Common myeloid progenitor, CD34-positive (primary cell): ENCODE data around the gene ZNF354C. TPM values are rescaled to one million over a fixed set of nuclear protein-coding genes. Genes with fewer than 3 reads are reported as not detected.

Source experiments
- CTCF ChIA-PET: fragments of 350-600 bp; sonication (Branson Sonifier 250); formaldehyde crosslinking; loops from one replicate; lab custom pipeline; 2021; ENCODE audit warnings: antibody characterized with exemption; lab: Charles Lee
- POLR2A ChIA-PET: fragments of 350-600 bp; sonication (Branson Sonifier 250); formaldehyde crosslinking; loops from one replicate; lab custom pipeline; 2021; ENCODE audit warnings: antibody characterized with exemption; lab: Charles Lee
- DNase-seq, 3 donors: peaks; one replicate each; pipeline versions ENCODE4 v3.0.0 to v3.0.0-alpha.2; 2013
- H3K27ac ChIP-seq, 2 experiments: 1 replicate in 1 of 2; 2 replicates in 1 of 2; pipeline ENCODE4 v1.7.0; 2013; ENCODE audit warnings: inconsistent platforms in 2 of 2, low read length in 2 of 2, mild to moderate bottlenecking in 2 of 2, low read depth in 1 of 2, moderate library complexity in 1 of 2; ENCODE audit not compliant: severe bottlenecking in 2 of 2, insufficient read depth in 1 of 2, poor library complexity in 1 of 2
- H3K27me3 ChIP-seq, 5 experiments: replicated peaks in 2 of 5; 1 replicate in 3 of 5; 2 replicates in 2 of 5; pipeline versions ENCODE4 v1.6.1 to v1.7.0; 2013; ENCODE audit warnings: low read length in 4 of 5, mild to moderate bottlenecking in 2 of 5, moderate library complexity in 2 of 5, inconsistent platforms in 1 of 5; ENCODE audit not compliant: insufficient read depth in 5 of 5, control insufficient read depth in 4 of 5
- H3K36me3 ChIP-seq, 4 experiments: 1 replicate in 2 of 4; 2 replicates in 2 of 4; pipeline versions ENCODE4 v1.6.1 to v1.7.0; 2013; ENCODE audit warnings: low read length in 3 of 4, control low read depth in 1 of 4, mild to moderate bottlenecking in 1 of 4; ENCODE audit not compliant: control insufficient read depth in 4 of 4, insufficient read depth in 4 of 4
- H3K4me1 ChIP-seq, 4 experiments: 1 replicate in 3 of 4; 2 replicates in 1 of 4; pipeline versions ENCODE4 v1.6.1 to v1.7.1; 2013; ENCODE audit warnings: low read length in 3 of 4, mild to moderate bottlenecking in 3 of 4, control low read depth in 1 of 4, inconsistent platforms in 1 of 4, moderate library complexity in 1 of 4; ENCODE audit not compliant: control insufficient read depth in 4 of 4, insufficient read depth in 4 of 4; ENCODE audit errors: control extremely low read depth in 1 of 4
- H3K4me3 ChIP-seq, 7 experiments: 1 replicate in 4 of 7; 2 replicates in 3 of 7; pipeline versions ENCODE4 v1.5.1 to v1.7.0; 2013; ENCODE audit warnings: mild to moderate bottlenecking in 7 of 7, low read length in 6 of 7, moderate library complexity in 6 of 7, inconsistent platforms in 2 of 7, low read depth in 2 of 7, control low read depth in 1 of 7; ENCODE audit not compliant: insufficient read depth in 4 of 7, control insufficient read depth in 1 of 7; ENCODE audit errors: extremely low read depth in 1 of 7
- H3K9me3 ChIP-seq, 5 experiments: 1 replicate in 4 of 5; 2 replicates in 1 of 5; pipeline versions ENCODE4 v1.6.1 to v1.7.1; 2013; ENCODE audit warnings: low read length in 4 of 5, mild to moderate bottlenecking in 2 of 5, inconsistent platforms in 1 of 5, low read depth in 1 of 5, moderate library complexity in 1 of 5; ENCODE audit not compliant: control insufficient read depth in 4 of 5, insufficient read depth in 2 of 5; ENCODE audit errors: control extremely low read depth in 1 of 5
- WGBS: methylation state at CpG from one replicate; pipeline ENCODE4 v1.1.5; 2013; ENCODE audit not compliant: insufficient coverage; 5-methylcytosine and 5-hydroxymethylcytosine counted together
- polyA plus RNA-seq: library from polyadenylated mRNA; unstranded; fragments of 120-200 nt; gene quantifications from one replicate; pipeline ENCODE4 v1.2.1, GENCODE V29; 2013

ZNF354C gene
- polyA plus RNA-seq = 8.3 TPM

DNA sequence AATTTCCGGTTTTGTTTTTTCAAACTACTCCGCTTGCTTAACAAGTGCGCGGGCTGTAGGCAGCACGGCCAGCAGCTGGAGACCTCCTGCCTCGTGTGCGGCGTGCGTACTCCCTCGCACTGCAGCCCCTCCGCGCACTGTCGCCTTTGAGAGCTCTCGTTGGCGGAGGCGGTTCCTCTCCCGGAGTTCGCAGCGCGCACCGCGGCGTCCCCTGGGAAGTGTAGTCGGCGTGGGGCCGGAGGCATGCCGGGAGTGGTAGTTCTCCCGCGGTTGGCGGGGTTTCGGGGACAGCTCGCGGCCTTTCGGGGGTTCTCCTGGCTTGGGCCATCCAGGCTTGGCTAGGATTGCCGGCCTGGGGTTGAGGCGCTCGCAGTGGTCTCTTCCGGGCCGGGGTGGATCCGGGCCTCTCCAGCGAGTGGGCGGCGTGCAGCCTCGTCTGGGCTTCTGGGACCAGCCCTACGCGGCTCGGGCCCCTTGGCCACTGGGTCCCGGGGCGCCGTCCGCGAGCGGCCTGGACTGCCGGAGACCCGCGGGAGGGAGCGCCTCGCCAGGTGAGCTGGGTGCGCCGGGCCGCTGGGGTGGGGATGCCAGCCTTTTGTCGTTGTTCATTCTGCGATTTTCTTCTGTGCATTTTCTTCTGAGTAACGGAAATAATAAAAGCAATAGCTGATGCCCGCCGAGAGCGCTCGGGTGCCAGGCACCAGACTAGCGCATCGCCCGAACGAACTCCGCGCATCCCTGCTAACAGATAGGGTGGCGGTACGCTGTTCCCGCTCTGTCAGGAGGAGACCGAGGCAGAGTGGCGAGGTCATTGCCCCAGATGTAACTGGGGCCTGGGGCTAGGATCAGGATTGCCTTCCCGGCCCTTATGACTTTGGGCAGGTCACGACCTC is at the start of gene ZNF354C:
Gene ZNF354C, plus strand, starts transcription at position 258 of the 893 bp plus-strand sequence. CDS start 1,696 bp downstream, outside the sequence.
- Histone ChIP-seq H3K27ac (peak within 1 kb of the TSS; percentile 42 to 79), H3K36me3 (peaks cover 6 to 32% (median 19%) of the 10 kb centered on the region in 4 experiments), H3K4me3 (peak within 1 kb of the TSS; percentile 56 to 85 (median 69)), H3K9me3 (peaks cover 6 to 60% (median 38%) of the 10 kb centered on the region in 5 experiments), H3K4me1 (peaks cover 0 to 9% (median 4%) of the 10 kb centered on the region in 4 experiments), H3K27me3 (no peaks in the 10 kb centered on the region)
- POLR2A ChIA-PET = interaction anchor here (1.0 kb wide), 3 partner anchors 36 to 201 kb away, joined by 3 to 4 read pairs (median 3); partner anchors contain the start of genes ZNF354B and ZNF879
- CTCF ChIA-PET = interaction anchor here (0.9 to 1.0 kb wide), 2 partner anchors 201 to 329 kb away, joined by 3 read pairs; partner anchors contain the start of gene ZNF354B
- DNase-seq = peak; percentile 86 to 95 (median 91)
- WGBS = 5% methylated on average over 81 of the region's 81 CpGs

DNA sequence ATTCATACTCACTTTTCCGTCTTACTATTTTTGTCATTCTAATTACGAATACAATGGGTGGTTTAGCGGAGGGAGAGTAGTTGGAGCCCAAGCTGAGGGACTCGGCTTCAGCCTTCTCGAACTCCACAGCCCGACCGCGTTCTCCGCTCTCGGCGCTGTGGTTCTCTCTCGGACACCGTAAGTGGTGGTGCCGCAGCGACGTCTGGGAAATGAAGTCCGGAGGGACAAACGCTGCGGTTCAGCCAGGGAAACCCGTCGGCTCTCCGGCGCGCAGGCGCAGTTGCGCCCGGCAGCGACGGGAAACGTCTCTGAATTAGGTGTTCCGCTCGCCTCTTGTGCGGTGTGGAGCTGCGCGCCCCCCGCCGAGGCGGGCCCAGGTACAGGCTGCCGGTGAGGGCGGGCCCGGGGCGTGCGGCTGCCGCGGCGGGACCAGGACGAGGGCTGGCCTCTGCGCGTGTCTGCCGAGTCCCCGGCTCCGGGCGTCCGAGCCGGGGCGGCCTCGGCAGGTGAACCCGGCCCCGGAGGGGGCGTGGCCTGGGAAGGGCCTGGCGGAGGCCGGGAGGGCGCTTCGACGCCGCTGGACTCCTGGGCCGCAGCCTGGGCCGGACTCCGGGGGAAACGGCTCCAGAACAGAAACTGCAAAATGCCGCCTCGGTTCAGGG is 36.5 kb upstream of the ZNF354C start, which contains the start of gene ZNF879:
Gene ZNF879, plus strand, starts transcription at position 277 of the 662 bp plus-strand sequence. CDS start 1,201 bp downstream, outside the sequence.
- WGBS = under 1% methylated on average over 66 of the region's 72 CpGs
- Histone ChIP-seq H3K27ac (peak within 1 kb of the TSS; percentile 58 to 75), H3K4me1 (peaks cover 0 to 10% (median 4%) of the 10 kb centered on the region in 4 experiments), H3K27me3 (no peaks in the 10 kb centered on the region), H3K9me3 (peaks cover 2 to 47% (median 36%) of the 10 kb centered on the region in 5 experiments), H3K4me3 (peak within 1 kb of the TSS; percentile 66 to 89 (median 78)), H3K36me3 (peaks cover 22 to 35% (median 27%) of the 10 kb centered on the region in 4 experiments)
- ChIA-PET CTCF (interaction anchor here (1.4 kb wide), 1 partner anchor 10 kb away, joined by 4 read pairs; no protein-coding TSS in a partner anchor), POLR2A (interaction anchor here (1.3 kb wide), 1 partner anchor 36 kb away, joined by 4 read pairs; the partner anchor contains the start of gene ZNF354C)
- peak; percentile 95 to 98 (median 98) for DNase-seq

DNA sequence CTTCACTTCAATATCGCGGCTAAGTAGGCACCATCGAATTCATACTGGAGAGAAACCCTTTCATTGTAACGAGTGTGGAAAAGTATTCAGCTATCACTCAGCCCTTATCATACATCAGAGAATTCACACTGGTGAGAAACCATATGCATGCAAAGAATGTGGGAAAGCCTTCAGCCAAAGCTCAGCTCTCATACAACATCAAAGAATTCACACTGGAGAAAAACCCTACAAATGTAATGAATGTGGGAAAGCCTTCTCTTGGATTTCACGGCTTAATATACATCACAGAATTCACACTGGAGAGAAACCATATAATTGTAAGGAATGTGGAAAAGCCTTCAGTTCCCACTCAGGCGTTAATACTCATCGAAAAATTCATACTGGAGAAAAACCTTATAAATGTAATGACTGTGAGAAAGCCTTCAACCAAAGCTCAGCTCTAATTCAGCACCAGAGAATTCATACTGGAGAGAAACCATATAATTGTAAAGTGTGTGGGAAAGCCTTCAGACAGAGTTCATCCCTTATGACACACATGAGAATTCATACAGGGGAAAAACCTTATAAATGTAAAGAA is 27.1 kb upstream of the ZNF354C start:
- Histone ChIP-seq H3K27ac (no peak overlapping the region), H3K27me3 (no peaks in the 10 kb centered on the region), H3K4me1 (no peaks in the 10 kb centered on the region), H3K9me3 (peaks cover 30 to 87% (median 73%) of the 10 kb centered on the region in 5 experiments), H3K36me3 (peaks cover 37 to 57% (median 43%) of the 10 kb centered on the region in 4 experiments), H3K4me3 (no peak overlapping the region)
- DNase-seq = peak in 1 of 3 donors; percentile 14
- ChIA-PET CTCF (no interaction called here), POLR2A (no interaction called here)
- WGBS = 92% methylated on average over 6 of the region's 7 CpGs

DNA sequence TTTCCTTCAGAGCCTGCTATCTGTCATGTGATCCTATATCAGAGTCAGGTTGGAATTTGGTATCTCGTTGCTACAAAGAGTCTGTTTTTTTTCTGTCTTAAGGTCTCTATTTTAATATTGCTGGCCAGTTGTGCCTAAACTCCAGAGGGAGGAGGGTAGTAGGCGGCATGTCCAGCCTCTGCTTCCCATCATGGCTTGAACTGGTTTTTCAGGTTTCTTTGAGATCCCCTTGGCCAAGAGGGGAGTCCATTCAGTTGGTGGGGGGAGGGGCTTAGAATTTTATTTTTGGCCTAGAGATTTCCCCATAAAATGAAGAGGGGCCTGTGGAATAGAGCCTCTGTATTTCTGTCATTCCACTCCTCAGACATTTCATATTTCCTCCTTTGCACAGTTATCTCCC is 15.4 kb upstream of the ZNF354C start:
- 100% methylated on average over 2 of the region's 2 CpGs for WGBS

DNA sequence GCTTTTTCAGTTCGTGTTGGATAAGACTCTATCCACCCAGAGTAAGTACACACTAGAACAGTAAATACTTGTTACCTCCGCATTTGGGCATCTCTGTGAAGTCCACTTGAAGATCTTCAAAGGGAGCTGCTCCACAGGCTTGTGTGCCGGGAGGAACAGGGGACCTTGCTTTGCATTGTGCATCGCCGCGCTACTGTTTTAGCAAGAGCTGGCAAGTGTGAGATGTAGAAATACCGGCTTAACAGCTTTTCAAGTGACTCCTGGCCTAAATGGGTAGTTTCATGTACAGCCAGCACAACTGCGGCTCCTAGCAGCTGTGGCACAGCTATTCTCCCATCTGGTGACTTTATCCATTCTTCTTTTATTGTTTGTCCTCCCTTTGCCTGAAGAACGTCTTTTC is 8.4 kb upstream of the ZNF354C start:
- Histone ChIP-seq H3K27ac (no peak overlapping the region), H3K4me1 (no peaks in the 10 kb centered on the region), H3K36me3 (no peaks in the 10 kb centered on the region), H3K4me3 (no peak overlapping the region), H3K9me3 (peaks cover 0 to 46% (median 32%) of the 10 kb centered on the region in 5 experiments), H3K27me3 (no peaks in the 10 kb centered on the region)
- no peak for DNase-seq
- ChIA-PET POLR2A (no interaction called here), CTCF (no interaction called here)
- WGBS = over 99% methylated on average over 8 of the region's 9 CpGs

More for the DNA sequence above, 15.4 kb upstream of the ZNF354C start:
- Histone ChIP-seq H3K27me3 (no peaks in the 10 kb centered on the region), H3K4me1 (no peaks in the 10 kb centered on the region), H3K36me3 (no peaks in the 10 kb centered on the region), H3K4me3 (no peak overlapping the region), H3K9me3 (peaks cover 0 to 32% (median 24%) of the 10 kb centered on the region in 5 experiments), H3K27ac (no peak overlapping the region)
- ChIA-PET POLR2A (no interaction called here), CTCF (no interaction called here)
- no peak for DNase-seq

DNA sequence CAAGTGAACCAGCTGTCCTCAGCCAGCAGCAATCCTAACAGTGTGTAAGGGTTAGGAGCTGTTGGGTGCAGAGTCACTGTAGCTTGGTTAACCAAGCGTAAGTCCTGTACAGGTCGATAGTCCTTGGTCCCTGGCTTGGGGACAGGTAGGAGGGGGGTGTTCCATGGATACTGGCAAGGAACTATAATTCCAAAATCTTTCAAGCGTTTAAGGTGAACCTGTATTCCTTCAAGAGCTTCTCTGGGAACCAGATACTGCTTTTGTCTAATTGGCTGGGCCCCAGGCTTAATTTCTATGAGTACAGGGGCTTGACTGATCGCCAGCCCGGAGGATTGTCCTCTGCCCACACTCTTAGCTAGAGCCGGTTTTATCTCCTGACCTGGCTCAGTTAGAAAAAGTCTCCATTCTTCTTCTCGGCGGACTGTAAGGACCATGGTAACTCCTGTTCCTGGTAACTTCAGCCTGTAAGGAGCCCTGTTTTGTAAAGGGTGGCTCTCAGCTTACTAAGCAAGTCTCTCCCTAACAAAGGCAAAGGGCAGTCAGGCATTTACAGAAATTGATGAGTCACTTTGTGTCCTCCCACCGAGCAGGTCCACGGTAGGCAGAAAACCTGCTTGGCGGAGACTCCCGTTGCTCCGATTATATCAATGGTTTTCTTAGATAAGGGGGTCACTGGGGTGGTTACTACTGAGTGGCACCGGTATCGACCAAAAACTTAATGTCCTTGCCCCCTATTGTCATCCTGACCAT is 6.0 kb upstream of the ZNF354C start:
- Histone ChIP-seq H3K4me3 (no peak overlapping the region), H3K4me1 (no peaks in the 10 kb centered on the region), H3K27me3 (no peaks in the 10 kb centered on the region), H3K36me3 (no peaks in the 10 kb centered on the region), H3K9me3 (peaks cover 2 to 46% (median 25%) of the 10 kb centered on the region in 5 experiments), H3K27ac (no peak overlapping the region)
- DNase-seq = no peak
- WGBS = 95% methylated on average over 11 of the region's 15 CpGs
- ChIA-PET POLR2A (no interaction called here), CTCF (no interaction called here)
